Subcutaneous abdominal adipose tissue (tissue), 5 donors: ENCODE data around the gene MBD3L2.
"Not testable (repeated sequence)": the region's sequence is repeated elsewhere in the genome, so short reads cannot be mapped to it uniquely, and the experiment has no call there.

ENCODE experiments used
- H3K27ac ChIP-seq: one replicate; pipeline ENCODE4 v1.7.0; 2013; ENCODE audit warnings: low read depth, mild to moderate bottlenecking, inconsistent platforms, low read length, moderate library complexity
- H3K27me3 ChIP-seq, 5 donors: one replicate each; pipeline ENCODE4 v1.7.0; 2013; ENCODE audit warnings: low read length in 5 of 5, inconsistent platforms in 1 of 5; ENCODE audit not compliant: control insufficient read depth in 5 of 5, insufficient read depth in 4 of 5
- H3K36me3 ChIP-seq, 5 donors: one replicate each; pipeline ENCODE4 v1.7.0; 2013; ENCODE audit warnings: low read length in 5 of 5; ENCODE audit not compliant: control insufficient read depth in 5 of 5, insufficient read depth in 5 of 5
- H3K4me1 ChIP-seq, 5 donors: one replicate each; pipeline ENCODE4 v1.7.0; 2013; ENCODE audit warnings: low read length in 5 of 5, mild to moderate bottlenecking in 3 of 5, moderate library complexity in 1 of 5; ENCODE audit not compliant: control insufficient read depth in 5 of 5, insufficient read depth in 5 of 5
- H3K4me3 ChIP-seq, 5 donors: one replicate each; pipeline ENCODE4 v1.7.0; 2013; ENCODE audit warnings: low read length in 5 of 5, low read depth in 1 of 5
- H3K9ac ChIP-seq, 5 donors: one replicate each; pipeline ENCODE4 v1.7.0; 2013; ENCODE audit warnings: low read length in 5 of 5, mild to moderate bottlenecking in 4 of 5, moderate library complexity in 3 of 5
- H3K9me3 ChIP-seq, 5 donors: one replicate each; pipeline ENCODE4 v1.7.0; 2013; ENCODE audit warnings: low read length in 5 of 5; ENCODE audit not compliant: control insufficient read depth in 5 of 5
- donor health status: healthy.
- donor health status: healthy.
- donor health status: healthy.
- donor health status: healthy.
- donor health status: healthy.

The MBD3L2 gene

DNA sequence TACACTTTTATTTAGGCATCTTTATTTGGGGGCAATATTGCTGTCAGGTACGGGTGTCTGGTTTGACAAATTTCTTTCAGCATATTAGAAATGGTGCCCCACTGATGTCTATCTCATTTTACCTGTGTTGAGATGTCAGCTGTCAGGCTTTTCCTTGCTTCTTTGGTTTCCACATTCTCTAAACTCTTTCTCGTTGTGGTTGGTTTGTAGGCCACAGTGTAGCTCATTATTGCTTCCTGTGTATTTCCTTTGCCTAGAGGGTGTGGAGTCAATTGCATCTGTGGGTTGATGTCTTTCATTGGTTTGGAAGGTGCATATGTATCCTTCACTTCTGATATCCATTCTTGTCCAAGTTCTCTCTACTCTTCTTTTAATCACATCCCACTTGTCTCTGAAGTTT lies 10.9 kb downstream of the MBD3L2 start:
- not testable (repeated sequence) for H3K4me1 ChIP-seq, H3K9ac ChIP-seq, H3K9me3 ChIP-seq, H3K36me3 ChIP-seq, H3K27me3 ChIP-seq, H3K4me3 ChIP-seq, H3K27ac ChIP-seq

DNA sequence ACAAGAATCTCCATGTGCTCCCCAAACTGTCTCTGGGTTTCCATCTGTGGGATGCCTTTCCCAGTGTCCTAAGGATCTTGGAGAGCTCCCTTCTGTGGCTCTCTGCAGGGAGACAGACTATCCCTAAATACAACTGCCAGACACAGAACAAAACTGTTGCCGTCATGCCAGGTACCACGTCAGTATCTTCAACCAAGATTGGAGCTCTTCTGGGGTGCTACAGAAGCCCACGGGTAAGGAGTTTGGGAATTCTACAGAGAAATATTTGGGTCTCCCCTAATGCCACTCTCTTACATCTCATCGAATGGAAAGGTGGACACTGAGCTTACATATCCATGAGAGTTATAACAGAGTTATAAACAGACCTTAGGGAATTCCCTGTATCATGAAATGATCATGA lies 14.2 kb downstream of the MBD3L2 start:
- Histone ChIP-seq H3K9ac (no peak overlapping the region), H3K9me3 (peaks cover 0 to 3% (median 0%) of the 10 kb centered on the region in 5 donors), H3K36me3 (no peaks in the 10 kb centered on the region), H3K27me3 (no peaks in the 10 kb centered on the region), H3K4me1 (no peaks in the 10 kb centered on the region), H3K4me3 (no peak overlapping the region), H3K27ac (no peak overlapping the region)

DNA sequence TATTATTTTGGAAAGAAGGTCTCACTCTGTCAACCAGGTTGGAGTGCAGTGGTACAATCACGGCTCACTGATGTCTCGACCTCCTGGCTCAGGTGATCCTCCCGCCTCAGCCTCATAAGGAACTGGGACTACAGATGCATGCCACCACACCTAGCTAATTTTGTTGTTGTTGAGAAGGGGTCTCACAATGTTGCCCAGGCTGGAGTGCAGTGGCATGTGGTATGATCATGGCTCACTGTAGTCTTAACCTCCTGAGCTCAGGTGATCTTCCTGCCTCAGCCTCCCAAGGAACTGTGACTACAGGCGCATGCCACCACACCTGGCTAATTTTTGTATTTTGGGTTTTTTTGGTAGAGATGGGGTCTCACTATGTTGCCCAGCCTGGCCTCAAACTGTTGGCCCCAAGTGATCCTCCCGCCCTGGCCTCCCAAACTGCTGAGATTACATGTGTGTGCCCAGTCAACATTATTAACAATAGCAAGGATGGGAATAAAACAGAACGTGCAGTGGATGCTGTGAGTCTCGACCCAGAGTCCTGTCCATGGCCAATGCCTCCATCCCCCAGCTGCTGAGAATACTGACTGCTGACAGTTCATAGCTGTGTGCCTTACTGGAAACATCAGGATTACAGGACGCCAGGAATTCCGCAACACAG lies 14.8 kb downstream of the MBD3L2 start:
- no peaks in the 10 kb centered on the region for H3K36me3 ChIP-seq
- no peak overlapping the region for H3K9ac ChIP-seq
- H3K4me1 ChIP-seq, result peaks cover 0 to 4% (median 0%) of the 10 kb centered on the region in 5 donors
- H3K27me3 ChIP-seq, result no peaks in the 10 kb centered on the region
- no peak overlapping the region for H3K27ac ChIP-seq
- H3K4me3 ChIP-seq, result no peak overlapping the region
- peaks cover 0 to 3% (median 0%) of the 10 kb centered on the region in 5 donors for H3K9me3 ChIP-seq

DNA sequence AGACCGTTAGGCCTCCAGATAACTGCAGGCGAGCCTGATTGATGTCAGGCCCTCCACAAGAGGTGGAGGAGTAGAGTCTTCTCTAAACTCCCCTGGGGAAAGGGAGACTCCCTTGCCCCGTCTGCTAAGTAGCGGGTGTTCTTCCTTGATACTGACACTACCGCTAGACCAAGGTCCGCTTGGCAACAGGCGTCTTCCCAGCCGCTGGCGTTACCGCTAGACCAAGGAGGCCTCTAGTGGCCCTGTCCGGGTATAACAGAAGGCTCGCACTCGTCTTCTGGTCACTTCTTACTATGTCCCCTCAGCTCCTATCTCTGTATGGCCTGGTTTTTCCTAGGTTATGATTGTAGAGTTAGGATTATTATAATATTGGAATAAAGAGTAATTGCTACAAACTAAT lies 18.0 kb downstream of the MBD3L2 start:
- H3K4me3 ChIP-seq, H3K27me3 ChIP-seq, H3K9me3 ChIP-seq, H3K27ac ChIP-seq, H3K36me3 ChIP-seq, H3K9ac ChIP-seq: not testable (repeated sequence)
- H3K4me1 ChIP-seq, result peaks cover 0 to 17% (median 13%) of the 10 kb centered on the region in 5 donors

DNA sequence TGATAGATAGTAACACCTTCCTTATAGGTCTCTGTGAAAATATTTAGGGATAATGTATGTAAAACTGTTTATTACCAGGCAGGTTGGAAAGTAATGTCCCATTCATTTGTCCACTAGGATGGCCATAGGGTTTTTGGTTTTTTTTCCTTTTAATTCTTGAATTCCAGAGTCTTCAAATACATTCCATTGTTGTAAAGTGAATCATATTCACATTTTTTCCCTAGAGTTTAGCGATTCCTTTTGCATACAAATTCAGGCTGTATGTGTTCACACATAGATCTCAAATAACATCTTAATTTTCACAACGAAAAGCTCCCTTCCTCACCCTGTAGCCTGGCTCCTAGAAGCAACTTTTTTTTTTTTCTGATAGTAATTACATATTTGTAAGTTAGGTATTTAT lies 18.6 kb downstream of the MBD3L2 start:
- Histone ChIP-seq H3K9me3 (peaks cover 0 to 3% (median 0%) of the 10 kb centered on the region in 5 donors), H3K4me3 (no peak overlapping the region), H3K27ac (no peak overlapping the region)

DNA sequence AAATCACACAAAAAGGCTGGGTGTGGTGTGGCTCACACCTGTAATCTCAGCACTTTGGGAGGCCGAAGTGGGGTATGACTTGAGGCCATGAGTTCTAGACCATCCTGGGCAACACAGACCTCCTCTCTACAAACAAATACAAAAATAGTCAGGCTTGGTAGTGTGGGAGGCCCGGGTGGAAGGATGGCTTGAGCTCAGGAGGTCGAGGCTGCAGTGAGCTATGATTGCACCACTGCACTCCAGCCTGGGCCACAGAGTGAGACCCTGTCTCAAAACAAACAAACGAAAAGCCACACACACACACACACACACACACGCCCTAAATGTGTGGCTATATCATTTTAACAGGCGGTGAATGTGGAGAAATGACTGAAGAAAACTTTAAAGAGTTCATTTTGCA lies 19.5 kb downstream of the MBD3L2 start:
- Histone ChIP-seq H3K9me3 (peaks cover 0 to 3% (median 0%) of the 10 kb centered on the region in 5 donors), H3K27me3 (no peaks in the 10 kb centered on the region), H3K9ac (no peak overlapping the region), H3K4me3 (peak overlapping the region in 4 of 5 donors; percentile 34 to 93 (median 49)), H3K36me3 (peaks cover 0 to 19% (median 17%) of the 10 kb centered on the region in 5 donors), H3K4me1 (peaks cover 0 to 17% (median 13%) of the 10 kb centered on the region in 5 donors), H3K27ac (no peak overlapping the region)

More for the DNA sequence above, 18.6 kb downstream of the MBD3L2 start:
- Histone ChIP-seq H3K9ac (no peak overlapping the region), H3K27me3 (no peaks in the 10 kb centered on the region), H3K36me3 (peaks cover 0 to 12% (median 10%) of the 10 kb centered on the region in 5 donors), H3K4me1 (peaks cover 0 to 17% (median 13%) of the 10 kb centered on the region in 5 donors)

DNA sequence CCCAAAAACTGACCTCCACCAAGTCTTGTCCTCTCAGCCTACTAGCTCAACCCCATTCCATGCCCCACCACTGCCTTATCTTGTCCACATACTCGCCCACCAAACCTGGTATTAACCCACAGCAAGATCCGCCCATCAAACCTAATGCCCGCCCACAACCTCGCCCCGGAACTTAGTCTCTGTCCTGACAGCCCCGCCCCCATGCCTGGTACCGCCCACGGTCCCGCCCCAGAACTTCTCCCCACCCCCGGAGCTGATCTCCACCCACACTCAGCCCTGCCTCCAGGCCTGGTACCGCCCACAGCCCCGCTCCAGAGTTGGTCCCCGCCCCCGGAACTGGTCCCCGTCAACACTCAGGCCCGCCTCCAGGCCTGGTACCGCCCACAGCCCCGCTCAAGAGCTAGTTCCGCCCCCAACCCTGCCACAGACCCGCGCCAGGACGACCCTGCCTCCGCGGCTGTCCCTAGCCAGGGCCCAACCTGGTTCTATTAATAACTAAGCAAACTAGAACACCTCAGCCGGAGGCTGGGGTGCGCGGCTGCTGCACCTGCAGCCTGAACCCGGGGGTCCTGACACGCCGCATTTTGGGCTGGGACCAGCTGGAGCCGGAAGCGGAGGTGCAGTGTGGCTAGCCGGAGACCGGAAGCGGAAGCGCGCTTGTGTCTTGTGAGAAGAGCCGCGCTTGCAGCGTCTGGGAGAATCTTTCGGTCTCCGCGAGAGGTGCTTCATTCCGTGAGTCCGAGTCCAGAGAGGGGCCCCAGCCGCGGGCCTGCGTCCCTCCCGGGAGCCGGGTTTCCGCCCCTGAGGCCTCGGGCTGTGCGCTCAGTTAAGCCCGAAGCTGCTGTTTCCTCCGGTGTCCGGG lies 20.2 kb downstream of the MBD3L2 start, which contains the start of gene ZNF557:
Gene ZNF557, plus strand, starts transcription at position 662 of the 862 bp plus-strand sequence. CDS start 5,372 bp downstream, outside the sequence.
- peak within 1 kb of the TSS; percentile 73 to 88 (median 86) for H3K9ac ChIP-seq
- H3K27ac ChIP-seq, result peak within 1 kb of the TSS; percentile 57
- peaks cover 0 to 3% (median 0%) of the 10 kb centered on the region in 5 donors for H3K9me3 ChIP-seq
- H3K4me1 ChIP-seq, result peaks cover 0 to 17% (median 13%) of the 10 kb centered on the region in 5 donors
- H3K27me3 ChIP-seq, result no peaks in the 10 kb centered on the region
- peaks cover 0 to 26% (median 20%) of the 10 kb centered on the region in 5 donors for H3K36me3 ChIP-seq
- peak within 1 kb of the TSS; percentile 93 to 98 (median 97) for H3K4me3 ChIP-seq

DNA sequence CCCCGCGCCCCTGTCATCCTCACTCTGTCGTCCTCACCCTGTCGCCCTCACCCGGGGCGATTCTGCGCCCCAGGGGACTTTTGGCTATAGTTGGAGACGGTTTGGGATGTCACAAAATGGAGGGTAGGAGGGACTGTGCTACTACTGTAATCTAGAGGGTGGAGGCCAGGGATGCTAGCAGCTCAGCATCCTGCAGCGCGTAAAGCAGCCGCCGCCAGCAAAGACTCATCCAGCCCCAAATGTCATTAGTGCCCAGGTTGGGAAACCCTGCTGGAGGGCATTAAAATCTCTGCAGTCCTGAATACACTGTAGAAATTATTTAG lies 20.7 kb downstream of the MBD3L2 start:
- Histone ChIP-seq H3K27ac (peak overlapping the region; percentile 57), H3K4me3 (peak overlapping the region; percentile 93 to 98 (median 97)), H3K4me1 (peaks cover 0 to 17% (median 13%) of the 10 kb centered on the region in 5 donors), H3K27me3 (no peaks in the 10 kb centered on the region), H3K36me3 (peaks cover 0 to 32% (median 25%) of the 10 kb centered on the region in 5 donors), H3K9ac (peak overlapping the region; percentile 73 to 88 (median 86)), H3K9me3 (peaks cover 0 to 3% (median 0%) of the 10 kb centered on the region in 5 donors)

DNA sequence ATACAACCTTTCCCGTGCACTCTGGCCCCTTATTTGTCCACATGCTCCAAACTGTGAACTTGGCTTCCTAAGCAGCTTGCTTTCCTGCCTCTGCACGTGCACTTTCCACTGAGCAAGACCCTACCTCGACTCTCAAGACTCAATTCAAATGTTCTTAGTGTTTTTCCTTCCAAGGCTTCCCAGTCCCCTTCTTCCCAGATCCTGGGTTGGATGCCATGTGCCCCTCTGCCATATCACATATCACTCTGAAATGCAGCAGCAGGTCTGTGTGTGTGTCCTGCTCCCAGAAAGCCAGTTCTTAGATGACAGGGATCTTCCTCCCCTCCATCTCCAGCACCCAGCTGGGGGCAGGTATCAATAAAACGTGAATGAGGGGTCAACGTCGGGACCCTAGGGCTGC lies 23.4 kb downstream of the MBD3L2 start:
- H3K4me3 ChIP-seq, result no peak overlapping the region
- H3K4me1 ChIP-seq, result peaks cover 0 to 17% (median 13%) of the 10 kb centered on the region in 5 donors
- peaks cover 14 to 25% (median 25%) of the 10 kb centered on the region in 5 donors for H3K9me3 ChIP-seq
- H3K27ac ChIP-seq, result no peak overlapping the region
- H3K27me3 ChIP-seq, result no peaks in the 10 kb centered on the region
- H3K36me3 ChIP-seq, result peaks cover 7 to 59% (median 52%) of the 10 kb centered on the region in 5 donors
- H3K9ac ChIP-seq, result no peak overlapping the region
